CD4-positive, alpha-beta T cell treated with Interleukin-15 for 4 hours (primary cell): ENCODE data around the gene LRP11.
"Not testable (repeated sequence)": the region's sequence is repeated elsewhere in the genome, so short reads cannot be mapped to it uniquely, and the experiment has no call there.

Experiments used
- DNase-seq: peaks from one replicate; pipeline ENCODE4 v3.0.0-alpha.2; 2020; ENCODE audit warnings: low spot score

LRP11 gene

GRCh38 chr6:149869275-149869892 lies 5.2 kb upstream of the LRP11 start:
- DNase-seq: no peak

DNA sequence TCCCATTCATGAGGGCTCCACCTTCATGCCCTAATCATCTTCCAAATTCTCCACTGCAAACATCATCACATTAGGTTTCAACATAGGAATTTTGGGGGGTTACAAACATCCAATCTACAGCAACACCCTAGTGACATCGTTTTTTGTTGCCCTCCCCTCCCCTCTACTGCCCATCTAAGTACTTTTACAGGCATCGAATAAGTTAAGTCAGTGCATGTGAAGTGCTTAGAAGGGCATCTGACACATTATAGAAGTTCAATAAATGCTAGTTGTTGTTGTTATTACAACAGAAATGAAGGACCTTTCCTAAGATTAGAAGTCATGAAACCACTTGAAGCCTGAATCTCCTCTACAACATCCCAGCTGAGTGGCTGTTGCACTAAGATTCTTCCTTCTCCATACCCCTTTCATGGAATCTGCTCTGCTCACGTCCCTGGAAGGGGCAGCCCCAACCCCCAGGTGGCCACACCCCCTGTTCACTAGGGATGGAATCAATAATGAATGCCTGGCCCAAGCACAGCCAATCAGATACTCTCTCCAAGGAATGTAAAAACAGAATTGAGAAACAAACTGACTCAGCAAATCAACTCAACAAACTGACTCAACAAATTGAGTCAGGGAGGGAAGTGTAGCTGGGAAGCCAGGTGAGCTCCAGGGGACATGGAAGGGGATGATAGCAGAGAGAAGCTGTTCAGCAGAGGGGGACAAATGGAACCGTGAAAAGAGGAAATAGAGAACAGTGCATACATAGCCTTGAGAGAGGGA lies 3.9 kb upstream of the LRP11 start:
- no peak for DNase-seq

DNA sequence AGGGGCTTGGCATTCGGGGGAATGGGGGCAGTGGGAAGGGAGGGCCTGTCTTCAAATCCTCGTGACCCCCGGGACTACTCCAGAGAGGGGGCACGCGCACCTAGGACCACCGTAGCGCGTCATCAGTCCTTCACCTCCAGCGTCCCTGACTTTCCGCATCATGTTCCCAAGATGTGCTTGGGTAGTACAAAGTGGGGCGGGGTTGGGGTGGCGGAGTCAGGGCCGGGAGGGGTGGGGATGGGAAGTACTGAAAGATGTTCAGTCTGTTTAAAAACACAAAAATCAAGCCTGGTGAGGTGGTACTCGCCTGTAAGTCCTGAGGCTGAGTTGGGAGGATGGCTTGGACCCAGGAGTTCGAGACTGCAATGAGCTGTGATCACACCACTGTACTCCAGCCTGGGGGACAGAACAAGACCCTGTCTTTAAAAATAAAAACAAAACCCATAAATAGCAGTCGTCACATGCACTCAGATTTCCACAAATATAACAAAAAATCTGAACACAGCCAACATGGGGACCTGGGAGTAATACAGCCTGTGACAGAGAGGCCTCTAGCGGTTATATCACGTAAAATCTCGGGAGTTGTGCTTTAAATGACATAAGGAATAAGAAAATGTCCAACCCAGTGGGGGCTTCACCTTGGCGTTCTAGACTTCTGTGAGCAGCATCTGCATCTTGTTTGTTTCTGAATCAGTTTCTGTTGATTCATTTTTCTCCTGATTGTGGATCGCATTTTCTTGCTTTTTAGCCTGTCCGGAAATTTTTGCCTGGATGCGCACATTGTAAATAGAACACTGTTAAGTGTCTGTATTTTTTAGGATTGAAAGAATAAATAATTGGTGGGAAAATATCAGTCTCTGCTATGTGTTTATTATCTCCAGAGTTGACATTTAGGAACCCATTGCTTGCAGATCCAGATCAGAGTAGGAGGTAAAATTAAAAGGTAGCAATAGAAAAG lies 698 bp upstream of the LRP11 start:
- DNase-seq: peak; percentile 56

- peak; percentile 20 for DNase-seq
These were observed 1.0 kb downstream of the LRP11 start for GRCh38 chr6:149862922-149863697.

GRCh38 chr6:149862424-149862738 lies 1.8 kb downstream of the LRP11 start:
- DNase-seq: not testable (repeated sequence)

DNA sequence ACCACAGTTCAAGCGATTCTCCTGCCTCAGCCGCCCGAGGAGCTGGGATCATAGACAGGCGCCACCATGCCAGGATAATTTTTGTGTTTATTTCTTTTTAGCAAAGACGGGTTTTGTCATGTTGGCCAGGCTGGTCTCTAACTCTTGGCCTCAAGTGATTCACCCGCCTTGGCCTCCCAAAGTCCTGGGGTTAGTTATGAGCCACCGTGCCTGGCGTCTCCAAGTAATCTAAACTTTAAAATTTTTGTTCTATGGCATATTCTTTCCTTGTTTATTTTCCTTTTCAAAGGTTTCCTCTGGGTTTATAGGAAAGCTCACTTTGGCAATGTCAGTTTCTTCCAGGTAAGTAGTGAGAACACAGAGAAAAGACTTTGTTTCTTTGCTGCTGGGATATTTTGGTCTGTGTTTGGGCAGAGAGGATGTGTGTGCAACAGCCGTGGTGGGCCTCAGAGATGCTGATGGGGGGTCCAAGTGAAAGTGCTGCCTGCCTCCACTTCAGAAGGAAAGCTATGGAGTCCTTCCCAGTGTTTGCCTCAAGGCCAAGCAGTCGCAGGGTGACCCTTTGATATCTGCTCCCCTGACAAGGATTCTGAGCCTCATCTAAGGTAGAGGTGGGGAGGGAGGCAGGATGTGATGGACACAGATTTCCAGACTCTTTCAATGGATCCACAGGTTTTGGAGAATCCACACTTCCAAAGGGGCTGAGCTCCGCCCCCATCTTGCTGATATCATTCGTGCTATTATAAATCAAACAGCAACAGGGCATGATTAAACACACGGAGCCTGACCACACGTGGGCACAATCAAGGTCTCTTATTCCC lies 2.3 kb downstream of the LRP11 start:
- no peak for DNase-seq

DNA sequence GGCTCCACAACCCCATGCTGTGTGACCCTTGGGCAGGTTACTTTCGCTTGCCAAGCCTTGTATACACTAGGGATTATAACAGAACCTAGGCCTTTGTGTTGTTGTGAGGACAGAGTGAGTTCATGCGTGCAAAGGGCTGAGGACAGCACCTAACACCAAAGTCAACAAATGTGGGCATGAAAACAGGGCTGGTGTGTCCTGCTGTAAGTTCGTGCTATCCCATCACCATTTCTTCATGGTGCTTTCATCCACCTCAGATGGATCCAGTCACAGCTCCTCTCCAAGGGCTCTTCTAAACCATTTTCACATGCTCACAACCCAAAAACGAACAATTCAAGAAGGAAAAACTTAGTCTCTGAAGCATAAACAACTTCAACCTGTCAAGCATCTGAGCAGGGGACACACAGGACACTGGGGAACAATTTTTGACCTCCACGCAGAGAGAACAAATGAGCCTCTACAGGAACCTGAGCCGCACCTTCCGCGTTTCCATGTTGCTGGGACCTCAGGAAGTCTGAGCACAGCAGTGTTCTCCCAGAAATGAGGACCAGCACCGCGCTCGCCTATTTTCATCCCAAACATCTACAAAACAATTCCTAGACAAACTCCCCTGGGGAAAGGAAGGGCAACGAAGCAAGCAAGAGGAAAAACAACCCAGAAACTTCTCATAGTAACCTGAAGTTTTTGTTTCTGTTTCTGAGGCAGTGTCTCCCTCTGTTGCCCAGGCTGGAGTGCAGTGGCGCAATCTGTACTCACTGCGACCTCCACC lies 3.1 kb downstream of the LRP11 start:
- DNase-seq: no peak

DNA sequence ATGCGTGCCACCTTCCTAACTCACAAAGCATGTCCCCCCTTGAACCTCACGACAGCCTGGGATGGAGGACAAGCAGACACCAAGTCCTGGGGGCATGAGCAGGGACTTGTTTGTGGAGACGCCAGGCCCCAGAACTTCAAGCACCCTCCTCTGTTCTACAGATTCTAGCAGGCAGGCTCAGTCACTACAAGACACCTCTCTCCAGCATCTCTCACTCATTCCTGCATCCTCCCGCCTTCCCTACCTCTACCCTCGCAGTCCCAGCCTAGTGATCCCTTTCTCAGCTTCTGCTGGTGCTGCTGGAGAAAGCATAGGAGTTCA lies 3.7 kb downstream of the LRP11 start:
- DNase-seq: no peak

DNA sequence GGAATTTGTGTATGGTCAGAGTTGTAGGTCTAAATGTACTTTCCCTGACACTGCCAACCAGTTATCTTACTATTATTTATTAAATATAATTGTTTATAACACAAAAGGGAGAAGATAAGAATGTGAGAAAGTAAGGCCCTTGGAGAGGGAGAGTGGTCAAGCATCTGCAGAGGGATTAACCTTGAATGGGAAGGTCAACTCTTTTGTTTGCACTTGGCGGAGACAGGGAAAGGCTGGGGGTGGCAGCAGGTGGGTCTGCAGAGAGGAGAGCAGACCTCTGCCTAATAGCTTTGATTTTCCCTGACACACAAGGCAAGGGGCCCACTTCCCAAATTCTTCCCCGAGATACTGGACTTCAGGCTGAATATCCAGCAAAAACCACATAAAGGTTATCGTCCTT lies 4.2 kb downstream of the LRP11 start:
- no peak for DNase-seq

GRCh38 chr6:149859368-149859767 lies 4.8 kb downstream of the LRP11 start:
- no peak for DNase-seq

GRCh38 chr6:149857541-149857940 lies 6.6 kb downstream of the LRP11 start:
- no peak for DNase-seq

DNA sequence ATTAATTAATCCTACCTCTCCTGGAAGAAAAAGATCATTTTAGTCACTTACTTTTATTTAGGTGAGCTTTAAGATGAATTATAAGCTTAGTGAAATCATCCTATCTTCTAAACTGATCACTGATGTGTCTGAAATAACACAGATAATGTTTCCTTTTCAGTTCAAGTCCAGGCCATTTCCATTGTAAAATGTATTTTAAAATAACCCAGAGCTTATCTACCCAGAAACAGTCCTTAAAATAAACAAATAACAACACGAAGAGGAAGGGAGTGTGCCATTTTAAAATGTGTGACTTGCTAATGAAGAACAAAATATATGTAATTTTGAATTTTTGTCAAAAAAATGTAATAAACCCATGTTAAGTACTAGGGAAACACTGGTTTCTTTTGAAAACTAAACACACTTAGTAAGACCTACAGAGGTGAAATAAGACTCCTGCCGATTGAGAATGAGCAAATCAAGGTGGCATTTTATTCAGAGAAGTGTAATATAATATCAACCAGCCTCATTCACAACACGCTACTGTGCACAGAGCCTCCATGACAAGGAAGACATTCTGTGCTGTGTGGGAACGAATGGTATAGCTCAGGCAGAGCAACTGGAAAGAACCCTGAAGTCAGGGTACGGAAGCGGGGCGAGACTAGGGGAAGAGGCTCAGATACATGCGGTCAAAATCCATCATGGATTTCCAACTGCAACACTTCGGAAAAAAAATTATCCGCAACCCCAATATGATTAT lies 7.7 kb downstream of the LRP11 start:
- no peak for DNase-seq

DNA sequence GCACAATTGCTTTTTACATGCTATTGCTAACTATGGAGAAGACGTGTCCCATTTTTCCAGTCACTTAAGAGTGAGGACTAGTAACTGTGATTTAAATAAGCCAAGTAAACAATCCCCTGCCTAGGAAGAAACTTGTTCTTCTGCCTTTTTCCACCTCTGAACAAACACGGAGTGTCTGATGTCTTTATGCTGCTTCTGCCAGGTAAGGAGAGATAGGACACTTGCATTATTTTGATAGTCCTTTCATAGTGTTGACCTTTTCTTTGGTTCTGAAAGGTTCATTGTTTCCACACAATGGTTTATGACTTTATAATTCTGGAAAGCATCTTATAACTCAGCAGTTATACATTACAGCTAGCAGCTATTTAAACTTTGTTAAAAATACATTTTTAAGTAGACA lies 8.4 kb downstream of the LRP11 start:
- DNase-seq: no peak

DNA sequence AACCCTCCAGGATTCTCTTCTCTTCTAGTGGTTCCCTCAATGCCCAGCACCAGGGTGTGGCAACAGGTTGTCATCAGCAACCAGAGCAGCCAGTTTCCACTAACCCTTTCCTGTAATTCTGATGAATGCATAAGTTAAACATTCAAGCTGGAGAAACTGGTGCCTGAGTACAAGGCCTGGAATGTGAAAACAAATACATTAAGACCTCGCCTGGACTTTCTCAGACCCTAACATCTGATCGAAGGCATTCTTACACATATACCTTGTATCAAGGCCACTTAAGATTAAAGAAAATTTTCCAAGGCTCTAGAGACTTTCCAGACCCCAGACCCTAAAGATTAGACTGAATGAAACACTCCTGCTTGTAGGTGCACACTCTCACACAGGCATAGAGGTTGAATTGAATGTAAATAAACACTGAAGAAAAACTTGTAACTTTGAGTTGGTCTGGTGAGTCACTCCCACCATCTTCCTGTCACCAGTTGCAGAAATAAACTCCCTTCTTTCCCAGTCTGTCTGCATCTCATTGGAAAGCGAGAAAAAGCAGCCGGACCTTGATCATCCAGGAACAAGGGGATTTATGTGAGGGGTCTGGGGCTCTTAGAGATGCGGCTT lies 9.0 kb downstream of the LRP11 start:
- no peak for DNase-seq

DNA sequence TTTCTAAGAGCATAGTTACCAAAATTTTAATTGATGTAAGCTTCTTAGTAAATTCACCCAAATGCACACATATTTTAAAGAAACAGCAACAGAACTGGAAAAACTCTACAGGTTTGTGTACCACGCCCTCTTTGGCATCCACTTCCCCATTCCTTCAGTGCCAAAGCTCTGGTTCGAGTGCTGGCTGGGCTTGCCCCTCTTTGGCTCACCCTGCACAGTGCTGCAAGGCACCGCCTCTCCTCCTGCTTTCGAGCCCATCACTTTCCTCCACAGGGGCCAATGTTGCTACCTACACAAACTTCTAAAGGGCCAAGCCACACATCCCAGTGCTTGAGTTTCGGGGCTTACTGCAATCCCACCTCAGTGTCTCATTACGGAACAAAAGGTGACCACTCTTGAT lies 9.6 kb downstream of the LRP11 start:
- DNase-seq: no peak

DNA sequence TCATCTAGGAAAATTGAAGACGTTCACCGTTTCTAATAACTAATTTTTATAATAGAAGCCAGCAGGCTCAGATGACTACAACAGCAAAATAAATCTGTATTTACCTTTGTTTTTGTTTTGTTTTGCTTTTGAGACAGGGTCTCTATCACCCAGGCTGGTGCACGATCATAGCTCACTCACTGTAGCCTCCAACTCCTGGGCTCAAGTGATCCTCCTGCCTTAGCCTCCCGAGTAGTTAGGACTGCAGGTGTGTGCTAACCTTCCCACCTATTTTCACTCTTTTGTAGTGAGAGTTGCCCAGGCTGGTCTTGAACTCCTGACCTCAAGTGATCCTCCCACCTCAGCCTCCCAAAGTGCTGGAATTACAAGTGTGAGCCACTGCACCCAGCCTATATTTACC lies 10.1 kb downstream of the LRP11 start:
- not testable (repeated sequence) for DNase-seq

DNA sequence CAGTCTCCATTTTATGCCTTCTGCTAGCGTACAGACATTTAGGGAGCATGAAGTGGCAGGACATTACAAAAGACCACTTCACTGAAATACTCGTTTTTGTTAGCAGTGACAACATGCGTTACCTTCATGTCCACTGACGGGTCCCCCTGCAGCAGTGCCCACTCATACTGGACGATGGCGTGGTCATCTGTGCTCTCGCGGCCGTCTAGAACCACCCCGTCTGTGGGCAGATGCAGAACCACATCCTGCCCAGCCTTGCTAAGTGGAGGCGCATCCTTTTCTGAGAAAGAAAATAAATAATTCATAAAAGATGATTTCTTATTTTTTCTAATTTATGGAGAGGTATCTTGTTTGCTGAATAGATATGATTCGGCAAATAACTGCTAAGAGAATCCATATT lies 11.3 kb downstream of the LRP11 start:
- no peak for DNase-seq

DNA sequence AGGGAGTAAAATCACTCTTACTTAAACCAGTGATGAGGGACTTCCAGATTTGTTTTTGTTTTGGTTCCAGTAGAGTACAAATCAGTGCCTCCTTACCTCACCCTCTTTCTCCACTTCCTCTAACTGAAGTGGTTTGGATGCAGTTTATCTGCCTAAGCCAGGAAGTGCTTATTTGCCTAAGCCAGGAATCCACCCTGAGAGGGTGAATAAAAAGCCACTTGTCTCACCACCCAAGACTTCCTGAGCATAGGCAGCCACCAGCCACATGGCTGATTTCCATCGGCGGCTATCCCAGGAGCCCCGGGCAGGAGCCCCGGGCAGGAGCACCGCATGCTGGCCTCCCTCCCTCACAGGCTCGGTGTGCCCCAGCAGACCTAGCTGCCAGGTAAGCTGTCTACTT lies 12.0 kb downstream of the LRP11 start:
- no peak for DNase-seq

GRCh38 chr6:149851461-149852110 lies 12.6 kb downstream of the LRP11 start:
- no peak for DNase-seq
